NOMO-1 treated with DMSO at 0.1 percent for 48 hours (cell line): Measurements from ENCODE around the gene LIMS4.
"Not testable (repeated sequence)": the region's sequence is repeated elsewhere in the genome, so short reads cannot be mapped to it uniquely, and the experiment has no call there.

ENCODE experiments used
- DNase-seq: peaks from one replicate; lab custom pipeline; 2025; ENCODE audit not compliant: unreplicated experiment; lab: John Stamatoyannopoulos, UW

Gene LIMS4

DNA sequence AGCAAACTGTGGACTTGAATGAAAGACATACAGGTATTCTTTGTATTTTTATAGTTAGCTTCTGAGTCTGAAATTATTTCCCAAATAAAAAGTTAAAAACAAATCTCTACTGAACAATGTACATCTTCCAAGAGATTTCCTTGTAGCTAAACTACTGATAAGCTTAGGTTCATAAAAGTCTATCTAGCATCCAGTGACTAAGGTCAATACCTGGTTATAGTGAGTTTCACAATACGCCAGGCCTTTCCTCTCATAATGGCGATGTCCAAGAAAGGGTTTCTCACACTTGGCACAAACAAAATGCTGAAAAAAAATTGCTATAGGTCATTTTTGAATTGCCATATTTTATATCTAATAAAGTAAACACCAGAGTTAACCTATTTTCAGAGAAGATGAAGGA lies 21.7 kb downstream of the LIMS4 start:
- not testable (repeated sequence) for DNase-seq

DNA sequence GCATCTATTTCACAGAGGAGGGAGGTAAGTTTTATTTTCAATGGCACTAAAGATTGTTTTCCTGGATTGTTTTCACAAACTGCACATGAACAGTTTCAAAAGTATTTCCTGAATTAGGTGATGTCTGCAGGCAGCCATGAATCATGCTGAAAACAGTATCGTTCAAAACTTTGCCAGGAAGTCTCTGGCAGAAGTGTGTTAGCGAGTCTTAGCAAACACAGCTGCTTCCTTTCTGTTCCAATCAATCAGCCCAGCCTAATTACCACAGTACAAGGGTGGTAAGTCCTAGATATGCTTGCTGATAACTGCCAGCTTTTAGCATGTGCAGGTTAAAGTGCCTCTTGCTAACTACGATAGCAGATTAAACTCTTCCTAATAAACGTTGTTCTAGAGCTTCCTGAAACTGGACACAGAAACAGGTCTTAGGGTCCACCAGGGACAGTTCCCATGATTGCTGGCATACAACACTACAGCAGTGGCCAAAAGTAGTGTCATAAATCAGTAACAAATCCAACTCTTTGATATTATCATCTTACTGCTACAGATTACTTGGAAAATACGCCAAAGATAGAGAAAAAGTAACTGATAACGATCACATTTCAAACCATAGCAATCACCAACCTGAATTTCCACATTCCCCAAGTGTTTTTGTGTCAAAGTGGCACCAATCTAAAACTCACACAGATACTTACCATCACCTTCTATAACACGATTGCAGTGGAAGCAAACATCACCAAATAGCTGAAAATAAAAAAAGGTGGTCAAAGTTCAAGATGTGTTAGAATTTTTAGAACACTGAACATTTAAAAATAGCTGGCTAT lies 23.3 kb downstream of the LIMS4 start:
- not testable (repeated sequence) for DNase-seq

DNA sequence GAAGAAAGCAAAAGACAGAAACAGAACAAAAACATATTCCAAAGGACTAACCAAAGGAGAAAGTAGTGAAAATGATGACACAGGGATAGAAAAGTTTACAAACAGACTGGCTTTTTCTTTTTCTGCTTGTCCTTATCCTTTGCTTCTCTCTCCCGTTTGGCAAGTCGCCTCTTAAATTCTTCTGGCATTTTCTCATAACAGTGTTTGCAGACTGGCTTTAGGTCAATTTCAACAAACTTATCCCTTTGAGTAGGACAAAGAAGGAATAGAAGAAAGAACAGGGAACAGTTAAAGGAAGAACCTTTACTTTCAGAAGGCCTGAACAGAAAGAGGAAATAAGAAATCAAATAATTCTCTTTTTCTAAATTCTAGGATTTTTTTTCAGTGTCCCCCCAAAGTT lies 26.0 kb downstream of the LIMS4 start:
- DNase-seq = not testable (repeated sequence)

DNA sequence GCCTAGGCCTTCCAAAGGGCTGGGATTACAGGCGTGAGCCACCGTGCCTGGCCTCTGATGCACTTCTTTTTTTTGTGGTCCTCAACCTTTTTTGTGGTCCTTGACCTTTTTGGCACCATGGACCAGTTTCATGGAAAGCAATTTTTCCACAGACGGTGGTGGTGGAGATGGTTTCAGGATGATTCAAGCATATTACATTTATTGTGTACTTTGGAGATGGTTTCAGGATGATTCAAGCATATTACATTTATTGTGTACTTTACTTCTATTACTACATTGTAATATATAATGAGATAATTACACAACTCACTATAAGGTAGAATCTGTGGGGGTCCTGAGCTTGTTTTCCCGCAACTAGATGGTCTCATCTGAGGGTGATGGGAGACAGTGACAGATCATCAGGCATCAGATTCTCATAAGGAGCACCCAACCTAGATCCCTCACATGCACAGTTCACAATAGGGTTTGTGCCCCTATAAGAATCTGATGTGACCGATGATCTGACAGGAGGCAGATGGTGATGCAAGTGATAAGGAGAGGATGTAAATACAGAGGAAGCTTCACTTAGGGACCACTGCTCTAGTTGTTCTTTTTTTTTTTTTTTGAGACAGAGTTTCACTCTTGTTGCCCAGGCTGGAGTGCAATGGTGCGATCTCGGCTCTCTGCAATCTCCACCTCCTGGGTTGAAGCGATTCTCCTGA lies 29.2 kb downstream of the LIMS4 start:
- DNase-seq = not testable (repeated sequence)

DNA sequence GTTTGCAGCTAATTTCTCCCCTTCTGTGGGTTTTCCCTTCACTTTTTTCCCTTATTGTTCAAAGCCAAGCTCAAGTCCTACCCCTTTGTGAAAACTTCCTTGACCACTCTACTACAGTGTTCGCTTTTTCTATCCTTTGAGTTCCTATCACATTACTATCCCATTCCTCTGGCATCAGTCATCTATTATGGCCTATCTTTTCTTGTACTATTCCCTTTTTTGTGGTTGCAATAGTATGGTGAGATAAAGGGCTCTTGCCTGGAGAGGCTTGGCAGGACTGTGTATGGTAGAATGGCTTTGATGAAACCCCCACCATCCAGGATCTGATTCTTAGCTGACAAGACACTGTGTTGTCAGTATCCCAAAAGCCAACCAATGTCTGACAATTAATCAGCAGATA lies 30.7 kb downstream of the LIMS4 start:
- DNase-seq = not testable (repeated sequence)

DNA sequence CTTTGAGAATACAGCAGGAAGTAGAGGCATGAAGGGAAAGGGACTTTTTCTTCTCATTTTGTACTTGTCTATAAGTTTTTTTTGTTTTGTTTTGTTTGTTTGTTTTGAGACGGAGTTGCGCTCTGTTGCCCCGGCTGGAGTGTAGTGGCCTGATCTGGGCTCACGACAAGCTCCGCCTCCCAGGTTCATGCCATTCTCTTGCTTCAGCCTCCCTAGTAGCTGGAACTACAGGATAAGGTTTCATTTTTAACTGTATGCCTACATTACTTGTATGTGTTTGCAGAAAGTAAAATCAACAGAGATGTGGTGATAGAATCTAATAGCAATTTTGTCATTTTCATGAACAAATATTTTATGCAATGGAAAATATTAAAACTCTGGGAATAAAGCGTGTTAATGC lies 38.1 kb downstream of the LIMS4 start:
- DNase-seq = not testable (repeated sequence)

DNA sequence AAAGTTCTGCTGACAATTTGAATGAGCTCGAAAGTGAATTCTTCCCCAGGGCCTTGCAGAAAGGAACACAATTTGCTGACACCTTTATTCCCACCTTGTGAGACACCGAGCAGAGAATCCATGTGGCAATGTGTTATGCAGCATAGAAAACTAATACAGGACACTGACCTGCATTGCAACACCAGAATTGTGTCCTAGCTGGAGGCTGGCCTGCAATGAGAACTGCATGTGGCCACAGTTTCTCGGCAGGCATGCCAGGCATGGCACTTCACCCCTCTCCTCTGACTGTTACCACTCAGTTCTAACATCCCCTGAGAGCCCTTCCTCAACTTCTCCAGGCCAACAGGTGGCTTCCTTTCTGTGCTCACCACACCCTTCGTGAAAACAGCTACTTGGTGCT lies 46.9 kb downstream of the LIMS4 start:
- DNase-seq = not testable (repeated sequence)

DNA sequence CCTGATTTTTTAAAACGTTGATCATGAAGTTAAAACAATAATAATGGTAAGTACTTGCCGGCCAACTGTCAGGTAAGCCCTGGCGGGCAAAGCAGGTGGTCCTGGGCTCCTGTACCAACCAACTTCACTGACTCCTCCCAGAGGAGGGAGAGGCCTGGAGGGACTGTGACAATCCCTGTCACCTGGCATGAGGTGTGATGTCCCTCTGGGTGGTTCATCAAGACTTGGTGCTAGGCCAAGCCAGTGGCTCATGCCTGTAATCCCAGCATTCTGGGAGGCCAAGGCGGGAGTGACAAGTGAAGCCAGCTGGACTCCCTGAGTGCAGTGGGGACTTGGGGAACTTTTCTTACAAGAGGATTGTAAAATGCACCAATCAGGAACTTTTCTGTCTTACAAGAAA lies 48.2 kb downstream of the LIMS4 start:
- DNase-seq = not testable (repeated sequence)

DNA sequence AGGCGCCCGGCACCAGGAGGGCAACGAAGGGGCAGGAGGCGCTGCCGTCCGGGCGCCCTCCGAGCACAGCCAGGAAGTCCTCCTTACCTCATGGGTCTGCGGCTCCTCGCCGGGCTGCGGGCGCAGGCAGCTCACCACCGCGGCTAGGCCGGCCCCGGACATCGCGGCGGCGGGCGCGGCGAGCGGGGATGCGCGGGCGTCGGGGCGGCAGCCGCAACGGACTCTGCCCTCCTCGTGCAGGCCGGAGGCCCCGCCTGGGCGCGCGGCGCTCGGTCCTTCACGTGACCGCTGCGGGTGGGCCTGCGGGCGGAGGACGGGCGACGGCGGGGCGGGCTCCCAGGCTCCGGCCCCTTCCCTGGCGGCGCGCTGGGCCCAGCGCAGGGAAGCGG lies 49.0 kb downstream of the LIMS4 start:
- not testable (repeated sequence) for DNase-seq

DNA sequence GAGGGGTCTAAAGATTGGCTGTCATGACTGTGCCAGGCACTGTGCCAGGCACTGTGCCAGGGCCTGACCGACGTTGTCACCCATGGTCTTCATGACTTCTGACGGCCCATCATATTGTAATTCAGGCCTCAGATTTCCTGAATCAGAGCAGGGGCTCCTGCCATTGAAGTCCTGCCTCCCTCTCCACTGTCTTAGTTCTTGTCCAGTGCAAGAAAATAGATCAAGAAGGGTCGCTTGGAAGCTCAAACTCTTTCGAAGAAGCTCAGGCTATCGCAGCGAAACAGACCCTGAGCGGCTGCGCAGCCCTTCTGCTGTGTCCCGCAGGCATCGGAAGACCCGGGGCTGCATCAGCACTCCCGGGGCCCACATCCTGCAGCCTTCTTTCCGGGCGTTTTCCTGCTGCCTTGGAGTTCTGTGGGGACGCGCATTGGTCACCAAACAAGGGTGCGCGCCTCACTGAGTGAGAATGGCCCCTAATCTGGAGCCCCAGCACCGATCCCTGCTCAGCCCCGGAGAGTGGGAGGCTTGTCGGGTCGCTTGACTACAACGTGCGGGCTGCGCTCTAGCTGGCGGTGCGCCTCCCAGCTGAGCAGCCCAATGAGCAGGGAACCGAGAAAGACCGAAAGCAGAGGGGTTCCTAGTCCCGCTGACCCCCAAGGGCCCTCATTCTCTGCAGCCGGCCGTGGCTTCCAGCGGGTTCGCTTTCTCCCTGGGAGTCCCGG lies 49.6 kb downstream of the LIMS4 start:
- DNase-seq = not testable (repeated sequence)

DNA sequence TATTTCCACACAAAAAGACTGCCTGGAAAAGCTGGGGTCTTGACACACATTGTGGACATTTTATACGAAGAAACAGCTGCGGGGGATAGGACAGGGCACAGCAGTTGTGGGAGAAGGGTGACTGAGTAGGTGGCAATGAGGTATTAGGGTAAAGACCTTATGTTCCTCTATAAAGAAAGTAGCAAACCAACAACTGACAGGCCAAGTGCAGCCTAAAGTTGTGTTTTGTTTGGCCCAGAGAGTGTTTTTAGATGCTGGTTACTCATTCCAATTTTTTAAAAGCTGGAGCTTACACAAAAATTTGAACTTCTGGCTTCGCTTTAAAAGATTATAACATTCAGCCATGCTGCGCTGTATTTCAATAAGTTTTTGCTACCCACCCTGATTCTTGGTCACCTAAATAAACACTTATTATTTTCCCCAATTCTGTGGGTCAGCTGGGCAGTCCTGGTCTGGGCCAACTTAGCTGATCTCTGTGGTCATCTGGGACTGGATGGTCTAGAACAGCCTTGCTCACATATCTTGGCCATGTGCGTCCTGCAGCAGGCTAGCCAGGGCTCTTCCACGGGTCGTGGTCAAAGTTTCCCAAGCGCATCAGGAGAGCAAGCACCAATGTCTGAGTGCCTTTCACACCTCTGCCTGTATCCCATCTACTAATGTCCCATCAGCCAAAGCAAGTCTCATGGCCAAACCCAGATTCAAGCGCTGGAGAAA lies 51.8 kb downstream of the LIMS4 start:
- not testable (repeated sequence) for DNase-seq

DNA sequence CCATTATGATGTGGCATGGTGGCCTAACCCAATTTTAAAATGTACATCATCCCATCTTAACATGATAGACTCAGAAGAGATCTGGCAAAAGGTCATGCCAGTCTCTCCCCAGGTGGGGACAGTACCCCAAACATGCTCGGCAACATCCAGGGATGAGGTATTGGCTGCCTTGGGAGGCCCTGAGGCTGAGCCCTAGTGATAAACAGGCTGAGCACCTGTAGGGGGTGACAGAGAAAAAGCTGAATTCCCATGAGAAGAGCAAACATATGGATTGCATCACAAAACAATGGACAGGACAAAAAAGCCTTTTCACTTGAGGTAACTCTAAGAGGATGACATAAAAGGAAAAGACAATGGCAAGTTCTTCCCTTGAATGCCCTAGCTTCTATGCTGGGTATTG lies 65.5 kb downstream of the LIMS4 start:
- DNase-seq = not testable (repeated sequence)

DNA sequence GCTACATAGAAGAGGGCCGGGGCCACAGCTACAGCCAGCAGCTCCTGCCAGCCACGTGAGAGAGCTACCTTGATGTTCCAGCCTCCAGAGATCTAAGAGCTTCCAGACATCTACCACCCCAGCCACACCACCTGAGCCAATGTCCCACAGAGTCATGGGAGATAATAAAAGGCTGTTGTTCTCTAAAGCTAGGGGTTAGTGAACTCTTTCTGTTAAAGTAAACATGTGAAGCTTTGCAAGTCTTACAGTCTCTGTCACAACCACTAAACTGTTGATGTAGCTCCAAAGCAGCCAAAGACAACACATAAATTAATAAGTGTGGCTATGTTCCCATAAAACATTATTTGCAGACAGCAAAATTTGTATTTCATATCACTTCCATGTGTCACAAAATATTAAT lies 67.6 kb downstream of the LIMS4 start:
- DNase-seq = not testable (repeated sequence)

DNA sequence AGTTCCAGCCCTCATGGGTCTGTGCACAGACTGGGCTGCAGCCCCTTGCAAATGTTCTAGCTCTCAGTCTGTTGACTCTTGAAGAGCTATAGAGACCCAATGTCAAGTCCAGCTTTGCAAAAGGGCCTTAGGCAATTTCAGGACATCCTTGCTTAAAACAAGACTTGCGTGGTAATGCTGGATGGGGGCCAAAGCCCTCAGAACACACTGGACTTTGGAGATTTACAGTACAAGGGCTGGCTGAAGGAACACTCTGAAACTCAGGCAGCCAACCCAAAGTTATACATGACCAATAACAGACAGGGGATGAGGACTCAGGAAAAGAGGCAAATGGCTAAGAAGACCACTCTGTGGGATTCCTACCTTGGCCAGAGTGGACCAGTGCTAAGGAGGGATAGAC lies 68.4 kb downstream of the LIMS4 start:
- DNase-seq = not testable (repeated sequence)

DNA sequence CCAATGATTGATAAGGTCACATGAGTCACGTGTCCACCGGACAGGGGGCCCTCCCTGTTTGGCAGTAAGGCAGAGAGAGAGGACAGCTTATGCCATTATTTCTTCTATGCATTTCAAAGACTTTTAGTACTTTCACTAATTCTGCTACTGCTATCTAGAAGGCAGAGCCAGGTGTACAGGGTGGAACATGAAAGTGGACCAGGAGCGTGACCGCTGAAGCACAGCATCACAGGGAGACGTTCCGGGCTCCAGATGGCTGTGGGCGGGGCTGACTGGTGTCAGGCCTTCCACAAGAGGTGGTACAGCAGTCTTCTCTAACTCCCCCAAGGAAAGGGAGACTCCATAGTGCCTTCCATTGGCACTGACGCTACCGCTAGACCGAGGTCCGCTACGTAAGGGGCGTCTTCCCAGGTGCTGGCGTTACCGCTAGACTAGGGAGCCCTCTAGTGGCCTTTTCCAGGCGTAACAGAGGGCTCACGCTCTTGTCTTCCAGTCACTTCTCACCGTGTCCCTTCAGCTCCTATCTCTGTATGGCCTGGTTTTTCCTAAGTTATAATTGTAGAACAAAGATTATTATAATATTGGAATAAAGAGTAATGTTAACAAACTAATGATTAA lies 71.5 kb downstream of the LIMS4 start:
- not testable (repeated sequence) for DNase-seq

DNA sequence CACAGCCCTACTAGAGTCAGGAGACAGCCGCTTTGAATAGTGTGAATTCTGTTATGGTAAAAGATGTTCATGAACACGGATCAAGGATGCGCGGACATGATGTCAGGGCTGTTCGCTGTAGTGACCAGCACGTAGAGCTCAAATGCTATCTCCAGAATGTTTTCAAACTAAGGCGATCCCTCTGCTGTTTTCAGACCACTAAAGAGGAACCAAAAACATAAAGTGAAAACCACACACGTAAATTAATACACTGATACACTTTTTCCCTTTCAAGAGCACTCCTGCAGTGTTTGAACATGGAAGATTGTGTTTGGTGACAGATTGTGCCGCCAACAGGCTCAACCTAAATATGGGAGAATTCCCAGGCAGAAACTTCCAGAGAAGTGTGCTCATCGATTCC lies 73.2 kb downstream of the LIMS4 start:
- DNase-seq = not testable (repeated sequence)

DNA sequence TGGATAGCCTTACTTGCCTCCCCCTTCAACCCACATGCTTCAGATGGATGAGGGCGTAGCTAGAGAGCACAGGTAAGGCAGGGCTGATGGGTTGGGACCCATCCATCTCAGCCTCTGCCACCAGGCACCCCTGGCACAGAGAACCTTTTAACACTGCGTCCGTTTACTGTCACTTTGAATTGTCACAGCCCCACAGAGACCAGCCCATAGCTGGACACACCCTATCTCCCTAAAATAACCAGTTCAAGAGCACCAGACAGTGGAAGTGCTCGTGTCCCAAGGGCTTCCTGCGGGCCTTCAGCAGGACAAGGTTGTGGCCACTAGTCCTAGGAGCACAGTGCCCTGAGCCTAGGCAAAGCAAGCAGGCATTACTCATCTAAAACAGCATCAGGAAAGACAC lies 76.6 kb downstream of the LIMS4 start:
- DNase-seq = not testable (repeated sequence)
